Endodermal cell (in vitro differentiated cells): ENCODE data around the gene LEMD1. TPM values are rescaled to one million over a fixed set of nuclear protein-coding genes. Genes with fewer than 3 reads are reported as not detected.

ENCODE experiments used
- DNase-seq: peaks from one replicate; pipeline ENCODE4 v3.0.0-alpha.2; 2017
- H3K27ac ChIP-seq: 2 replicates; pipeline ENCODE4 v1.5.1; 2013; ENCODE audit warnings: mild to moderate bottlenecking, low read depth, low read length, moderate library complexity
- H3K27me3 ChIP-seq: 2 replicates; pipeline ENCODE4 v1.6.1; 2013; ENCODE audit warnings: mild to moderate bottlenecking, low read length, moderate library complexity; ENCODE audit not compliant: insufficient read depth, control insufficient read depth, poor library complexity, severe bottlenecking
- H3K36me3 ChIP-seq: 2 replicates; pipeline ENCODE4 v1.7.0; 2013; ENCODE audit warnings: mild to moderate bottlenecking, low read length, moderate library complexity; ENCODE audit not compliant: control insufficient read depth, insufficient read depth
- H3K4me1 ChIP-seq: one replicate; pipeline ENCODE4 v1.7.0; 2013; ENCODE audit warnings: low read length; ENCODE audit not compliant: control insufficient read depth, insufficient read depth
- H3K4me3 ChIP-seq: 2 replicates; pipeline ENCODE4 v1.5.1; 2013; ENCODE audit warnings: mild to moderate bottlenecking, low read length, moderate library complexity
- H3K9ac ChIP-seq: 2 replicates; pipeline ENCODE4 v1.6.1; 2013; ENCODE audit warnings: mild to moderate bottlenecking, low read length, moderate library complexity; ENCODE audit not compliant: poor library complexity, severe bottlenecking; ENCODE audit errors: extremely low read depth
- H3K9me3 ChIP-seq: 2 replicates; pipeline ENCODE4 v1.6.1; 2013; ENCODE audit warnings: mild to moderate bottlenecking, low read length, moderate library complexity; ENCODE audit not compliant: control insufficient read depth
- H3K27ac Mint-ChIP-seq: 2 replicates; pipeline ENCODE4 v1.8.0; 2020; ENCODE audit warnings: mixed read lengths
- H3K27me3 Mint-ChIP-seq: 2 replicates; pipeline ENCODE4 v1.8.0; 2021; ENCODE audit warnings: mild to moderate bottlenecking, mixed read lengths; ENCODE audit not compliant: insufficient read depth
- H3K36me3 Mint-ChIP-seq: 2 replicates; pipeline ENCODE4 v1.8.0; 2020; ENCODE audit warnings: low read depth, mixed read lengths
- H3K4me1 Mint-ChIP-seq: 2 replicates; pipeline ENCODE4 v1.8.0; 2020; ENCODE audit warnings: mixed read lengths
- H3K4me3 Mint-ChIP-seq: 2 replicates; pipeline ENCODE4 v1.8.0; 2020; ENCODE audit warnings: mild to moderate bottlenecking, moderate library complexity, mixed read lengths
- H3K9me3 Mint-ChIP-seq: 2 replicates; pipeline ENCODE4 v1.8.0; 2020; ENCODE audit warnings: mild to moderate bottlenecking, mixed read lengths
- CTCF ChIP-seq: fragments of 200-600 bp; sonication (generic); conservative IDR thresholded peaks from 2 replicates; pipeline ENCODE4 v1.5.0; 2021; ENCODE audit warnings: antibody characterized with exemption, mild to moderate bottlenecking
- WGBS, 2 experiments: methylation state at CpG; one replicate each; pipeline versions ENCODE4 v1.1.5 to v1.1.7; 2013; ENCODE audit warnings: missing lambda C conversion rate in 2 of 2, mixed read lengths in 1 of 2; ENCODE audit not compliant: insufficient coverage in 1 of 2, insufficient read length in 1 of 2; 5-methylcytosine and 5-hydroxymethylcytosine counted together
- total RNA-seq, 2 donors: library from RNA; stranded (reverse); fragmentation: NEBNext Ultra II Directional in 1 of 2; extraction: Animal tissue kit (Norgen Biotek cat#: 25700) in 1 of 2; gene quantifications; 2 replicates in 1 of 2; 3 replicates in 1 of 2; pipeline ENCODE4 v1.2.1, GENCODE V29; 2021

LEMD1 gene
- total RNA-seq, 2 donors from 2014 or later: 13.5 to 16.7 TPM

DNA sequence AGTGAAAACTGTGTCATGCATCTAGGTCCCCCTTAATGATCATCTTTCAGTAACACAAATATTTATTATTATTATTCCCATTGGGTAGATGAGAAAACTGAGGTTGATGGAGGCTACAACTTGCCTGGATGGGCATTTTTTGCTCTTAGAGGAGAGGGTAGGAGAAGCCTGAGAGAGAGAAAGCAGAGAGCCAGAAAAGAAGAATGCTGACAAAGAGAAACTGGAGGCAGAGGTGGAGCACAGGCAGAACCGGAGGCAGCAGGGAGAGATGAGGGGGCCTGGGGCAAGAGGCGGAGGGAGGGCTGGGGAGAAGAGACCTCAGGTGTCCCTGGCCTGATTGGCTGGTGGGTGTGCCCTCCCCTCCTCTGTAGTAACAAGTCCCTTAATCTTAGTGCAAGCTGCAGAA, 29.9 kb upstream of the LEMD1 start:
- peak overlapping the region; percentile 82 for H3K27ac Mint-ChIP-seq
- no peak overlapping the region for H3K4me3 ChIP-seq
- no peak overlapping the region for H3K9ac ChIP-seq
- no peaks in the 10 kb centered on the region for H3K9me3 Mint-ChIP-seq
- 17 to 60% methylated on average over 1 to 2 of the region's 2 CpGs for WGBS, 2 experiments
- H3K36me3 ChIP-seq: peaks cover 7% of the 10 kb centered on the region
- H3K4me1 ChIP-seq: peaks cover 35% of the 10 kb centered on the region
- H3K9me3 ChIP-seq: no peaks in the 10 kb centered on the region
- no peak for TF ChIP-seq CTCF
- H3K4me1 Mint-ChIP-seq: peaks cover 55% of the 10 kb centered on the region
- peaks cover 13% of the 10 kb centered on the region for H3K36me3 Mint-ChIP-seq
- DNase-seq: peak; percentile 90
- H3K27me3 ChIP-seq: no peaks in the 10 kb centered on the region
- H3K4me3 Mint-ChIP-seq: peak overlapping the region; percentile 64
- no peaks in the 10 kb centered on the region for H3K27me3 Mint-ChIP-seq
- H3K27ac ChIP-seq: peak overlapping the region; percentile 83

DNA sequence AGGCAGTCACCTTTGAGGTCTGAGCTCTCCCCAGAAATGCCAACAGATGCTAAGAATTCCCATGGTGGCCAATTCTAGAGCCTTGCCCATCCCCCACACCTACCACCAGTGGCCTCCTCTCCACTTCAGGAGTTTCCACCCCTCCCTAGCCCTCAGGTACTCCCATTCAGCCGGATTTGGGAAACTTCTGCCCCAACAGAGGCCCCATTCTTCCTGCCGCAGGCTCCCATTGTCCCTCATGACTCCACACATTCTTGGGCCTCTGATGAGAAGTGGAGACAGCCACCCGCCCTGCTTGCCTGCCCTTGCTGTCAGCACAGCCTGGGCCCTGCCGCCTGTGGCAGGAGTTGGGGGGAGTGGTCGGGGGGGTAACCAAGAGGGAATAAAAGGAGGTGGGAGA, 29.3 kb upstream of the LEMD1 start:
- Mint-ChIP-seq H3K4me3 (peak overlapping the region; percentile 64), H3K4me1 (peaks cover 61% of the 10 kb centered on the region), H3K27ac (peak overlapping the region; percentile 97), H3K36me3 (peaks cover 13% of the 10 kb centered on the region), H3K9me3 (no peaks in the 10 kb centered on the region), H3K27me3 (no peaks in the 10 kb centered on the region)
- TF ChIP-seq CTCF: no peak
- 42 to 60% methylated on average over 1 to 5 of the region's 5 CpGs for WGBS, 2 experiments
- no peak overlapping the region for H3K9ac ChIP-seq
- peak overlapping the region; percentile 83 for H3K27ac ChIP-seq
- H3K4me1 ChIP-seq: peaks cover 40% of the 10 kb centered on the region
- peak; percentile 80 for DNase-seq
- H3K36me3 ChIP-seq: peaks cover 7% of the 10 kb centered on the region
- no peaks in the 10 kb centered on the region for H3K9me3 ChIP-seq
- no peaks in the 10 kb centered on the region for H3K27me3 ChIP-seq
- H3K4me3 ChIP-seq: no peak overlapping the region

- Histone ChIP-seq H3K27me3 (no peaks in the 10 kb centered on the region), H3K4me3 (peak overlapping the region; percentile 42), H3K9ac (no peak overlapping the region), H3K4me1 (peaks cover 43% of the 10 kb centered on the region), H3K27ac (peak overlapping the region; percentile 83), H3K9me3 (no peaks in the 10 kb centered on the region), H3K36me3 (peaks cover 7% of the 10 kb centered on the region)
- Mint-ChIP-seq H3K27me3 (no peaks in the 10 kb centered on the region), H3K27ac (peak overlapping the region; percentile 97), H3K4me3 (peak overlapping the region; percentile 64), H3K36me3 (peaks cover 13% of the 10 kb centered on the region), H3K4me1 (peaks cover 68% of the 10 kb centered on the region), H3K9me3 (no peaks in the 10 kb centered on the region)
- TF ChIP-seq CTCF: no peak
- DNase-seq: peak; percentile 89
- WGBS, 2 experiments: 12% methylated on average over 4 of the region's 4 CpGs; no CpG with 5 or more reads in 1 of the 2 experiments
Observed at GRCh38 chr1:205450448-205450847, 28.6 kb upstream of the LEMD1 start.
